Measurements from ENCODE around the gene FRMD1.
A peak's percentile ranks its signal among the peaks of the same experiment; 100 is the strongest.

Gene FRMD1

GRCh38 chr6:168041928-168042327 lies 37.1 kb downstream of the FRMD1 start:
- WGBS (ENCODE audit: insufficient coverage, insufficient read length): no CpG with 5 or more reads among the region's 15 CpGs
- Histone ChIP-seq H3K4me1 (ENCODE audit: control insufficient read depth, insufficient read depth, low read length) (no peaks in the 10 kb centered on the region), H3K27me3 (ENCODE audit: control insufficient read depth, insufficient read depth, low read length) (no peaks in the 10 kb centered on the region), H3K27ac (ENCODE audit: low read length) (no peak overlapping the region), H3K9me3 (ENCODE audit: control insufficient read depth, insufficient read depth, low read length) (0 out of 2 replicates have a peak, but pooled peaks cover 1% of the 10 kb centered on the region), H3K36me3 (ENCODE audit: control insufficient read depth, insufficient read depth, low read length) (peaks cover 2% of the 10 kb centered on the region; the same call in 1 of the 2 replicates), H3K4me3 (ENCODE audit: low read length) (no peak overlapping the region)
- DNase-seq (ENCODE audit: low read depth, low spot score): no peak

GRCh38 chr6:168040856-168041496 lies 38.0 kb downstream of the FRMD1 start:
- WGBS (ENCODE audit: insufficient coverage, insufficient read length): no CpG with 5 or more reads among the region's 15 CpGs
- DNase-seq (ENCODE audit: low read depth, low spot score): no peak
- no peak overlapping the region for H3K4me3 ChIP-seq (ENCODE audit: low read length)
- H3K4me1 ChIP-seq (ENCODE audit: control insufficient read depth, insufficient read depth, low read length): no peaks in the 10 kb centered on the region
- peaks cover 2% of the 10 kb centered on the region; the same call in 1 of the 2 replicates for H3K36me3 ChIP-seq (ENCODE audit: control insufficient read depth, insufficient read depth, low read length)
- no peak overlapping the region for H3K27ac ChIP-seq (ENCODE audit: low read length)
- 0 out of 2 replicates have a peak, but pooled peaks cover 1% of the 10 kb centered on the region for H3K9me3 ChIP-seq (ENCODE audit: control insufficient read depth, insufficient read depth, low read length)
- no peaks in the 10 kb centered on the region for H3K27me3 ChIP-seq (ENCODE audit: control insufficient read depth, insufficient read depth, low read length)

- no peak for DNase-seq (ENCODE audit: low read depth, low spot score)
- Histone ChIP-seq H3K4me3 (ENCODE audit: low read length) (no peak overlapping the region), H3K27me3 (ENCODE audit: control insufficient read depth, insufficient read depth, low read length) (no peaks in the 10 kb centered on the region), H3K9me3 (ENCODE audit: control insufficient read depth, insufficient read depth, low read length) (0 out of 2 replicates have a peak, but pooled peaks cover 1% of the 10 kb centered on the region), H3K4me1 (ENCODE audit: control insufficient read depth, insufficient read depth, low read length) (no peaks in the 10 kb centered on the region), H3K27ac (ENCODE audit: low read length) (no peak overlapping the region), H3K36me3 (ENCODE audit: control insufficient read depth, insufficient read depth, low read length) (peaks cover 2% of the 10 kb centered on the region; the same call in 1 of the 2 replicates)
- no CpG with 5 or more reads among the region's 13 CpGs for WGBS (ENCODE audit: insufficient coverage, insufficient read length)
Measured at GRCh38 chr6:168039849-168040248, 39.2 kb downstream of the FRMD1 start.

- no CpG with 5 or more reads among the region's 4 CpGs for WGBS (ENCODE audit: insufficient coverage, insufficient read length)
Measured at GRCh38 chr6:168039301-168039700, 39.7 kb downstream of the FRMD1 start.

GRCh38 chr6:168038576-168039140 lies 40.4 kb downstream of the FRMD1 start:
- Histone ChIP-seq H3K36me3 (ENCODE audit: control insufficient read depth, insufficient read depth, low read length) (peaks cover 2% of the 10 kb centered on the region; the same call in 1 of the 2 replicates), H3K27me3 (ENCODE audit: control insufficient read depth, insufficient read depth, low read length) (no peaks in the 10 kb centered on the region), H3K27ac (ENCODE audit: low read length) (no peak overlapping the region), H3K4me3 (ENCODE audit: low read length) (no peak overlapping the region), H3K4me1 (ENCODE audit: control insufficient read depth, insufficient read depth, low read length) (no peaks in the 10 kb centered on the region), H3K9me3 (ENCODE audit: control insufficient read depth, insufficient read depth, low read length) (0 out of 2 replicates have a peak, but pooled peaks cover 1% of the 10 kb centered on the region)
- no peak for DNase-seq (ENCODE audit: low read depth, low spot score)
- WGBS (ENCODE audit: insufficient coverage, insufficient read length): no CpG with 5 or more reads among the region's 13 CpGs

More at GRCh38 chr6:168039301-168039700, 39.7 kb downstream of the FRMD1 start:
- peaks cover 2% of the 10 kb centered on the region; the same call in 1 of the 2 replicates for H3K36me3 ChIP-seq (ENCODE audit: control insufficient read depth, insufficient read depth, low read length)
- H3K9me3 ChIP-seq (ENCODE audit: control insufficient read depth, insufficient read depth, low read length): 0 out of 2 replicates have a peak, but pooled peaks cover 1% of the 10 kb centered on the region
- no peaks in the 10 kb centered on the region for H3K27me3 ChIP-seq (ENCODE audit: control insufficient read depth, insufficient read depth, low read length)
- no peak overlapping the region for H3K4me3 ChIP-seq (ENCODE audit: low read length)
- DNase-seq (ENCODE audit: low read depth, low spot score): no peak
- no peaks in the 10 kb centered on the region for H3K4me1 ChIP-seq (ENCODE audit: control insufficient read depth, insufficient read depth, low read length)
- H3K27ac ChIP-seq (ENCODE audit: low read length): no peak overlapping the region

GRCh38 chr6:168037856-168038255 lies 41.2 kb downstream of the FRMD1 start:
- Histone ChIP-seq H3K27me3 (ENCODE audit: control insufficient read depth, insufficient read depth, low read length) (no peaks in the 10 kb centered on the region), H3K4me1 (ENCODE audit: control insufficient read depth, insufficient read depth, low read length) (no peaks in the 10 kb centered on the region), H3K4me3 (ENCODE audit: low read length) (no peak overlapping the region), H3K9me3 (ENCODE audit: control insufficient read depth, insufficient read depth, low read length) (0 out of 2 replicates have a peak, but pooled peaks cover 1% of the 10 kb centered on the region), H3K27ac (ENCODE audit: low read length) (no peak overlapping the region), H3K36me3 (ENCODE audit: control insufficient read depth, insufficient read depth, low read length) (0 out of 2 replicates have a peak, but pooled peaks cover 2% of the 10 kb centered on the region)
- DNase-seq (ENCODE audit: low read depth, low spot score): no peak
- no CpG with 5 or more reads among the region's 5 CpGs for WGBS (ENCODE audit: insufficient coverage, insufficient read length)

- H3K4me1 ChIP-seq (ENCODE audit: control insufficient read depth, insufficient read depth, low read length): no peaks in the 10 kb centered on the region
- WGBS (ENCODE audit: insufficient coverage, insufficient read length): no CpG with 5 or more reads among the region's 6 CpGs
- 0 out of 2 replicates have a peak, but pooled peaks cover 2% of the 10 kb centered on the region for H3K36me3 ChIP-seq (ENCODE audit: control insufficient read depth, insufficient read depth, low read length)
- H3K27me3 ChIP-seq (ENCODE audit: control insufficient read depth, insufficient read depth, low read length): no peaks in the 10 kb centered on the region
- no peak overlapping the region for H3K4me3 ChIP-seq (ENCODE audit: low read length)
- H3K9me3 ChIP-seq (ENCODE audit: control insufficient read depth, insufficient read depth, low read length): 0 out of 2 replicates have a peak, but pooled peaks cover 1% of the 10 kb centered on the region
- DNase-seq (ENCODE audit: low read depth, low spot score): no peak
- no peak overlapping the region for H3K27ac ChIP-seq (ENCODE audit: low read length)
Measured at GRCh38 chr6:168037242-168037641, 41.8 kb downstream of the FRMD1 start.

GRCh38 chr6:168035661-168036545 lies 43.1 kb downstream of the FRMD1 start:
- Histone ChIP-seq H3K4me3 (ENCODE audit: low read length) (peak overlapping the region; percentile 4; the same call in 1 of the 2 replicates), H3K27me3 (ENCODE audit: control insufficient read depth, insufficient read depth, low read length) (no peaks in the 10 kb centered on the region), H3K4me1 (ENCODE audit: control insufficient read depth, insufficient read depth, low read length) (no peaks in the 10 kb centered on the region; the same call in 1 of the 2 replicates), H3K36me3 (ENCODE audit: control insufficient read depth, insufficient read depth, low read length) (no peaks in the 10 kb centered on the region), H3K27ac (ENCODE audit: low read length) (no peak overlapping the region), H3K9me3 (ENCODE audit: control insufficient read depth, insufficient read depth, low read length) (0 out of 2 replicates have a peak, but pooled peaks cover 1% of the 10 kb centered on the region)
- WGBS (ENCODE audit: insufficient coverage, insufficient read length): no CpG with 5 or more reads among the region's 29 CpGs
- DNase-seq (ENCODE audit: low read depth, low spot score): no peak

- H3K4me3 ChIP-seq (ENCODE audit: low read length): peak overlapping the region; percentile 4; the same call in 1 of the 2 replicates
- H3K27ac ChIP-seq (ENCODE audit: low read length): no peak overlapping the region
- H3K4me1 ChIP-seq (ENCODE audit: control insufficient read depth, insufficient read depth, low read length): peaks cover 2% of the 10 kb centered on the region; the same call in 1 of the 2 replicates
Measured at GRCh38 chr6:168035098-168035660, 43.8 kb downstream of the FRMD1 start.

More at GRCh38 chr6:168035098-168035660, 43.8 kb downstream of the FRMD1 start:
- Histone ChIP-seq H3K36me3 (ENCODE audit: control insufficient read depth, insufficient read depth, low read length) (no peaks in the 10 kb centered on the region), H3K27me3 (ENCODE audit: control insufficient read depth, insufficient read depth, low read length) (no peaks in the 10 kb centered on the region), H3K9me3 (ENCODE audit: control insufficient read depth, insufficient read depth, low read length) (0 out of 2 replicates have a peak, but pooled peaks cover 1% of the 10 kb centered on the region)
- no peak for DNase-seq (ENCODE audit: low read depth, low spot score)
- WGBS (ENCODE audit: insufficient coverage, insufficient read length): no CpG with 5 or more reads among the region's 45 CpGs
